H9 (cell line): ENCODE results near the gene PACC1. TPM values are rescaled to one million over a fixed set of nuclear protein-coding genes. Genes with fewer than 3 reads are reported as not detected.

ENCODE experiments used
- DNase-seq: peaks from one replicate; pipeline ENCODE4 v3.0.0-alpha.2; 2017
- H2AFZ ChIP-seq: one replicate; pipeline ENCODE4 v1.6.1; 2013; ENCODE audit warnings: mild to moderate bottlenecking, low read length, control low read depth, moderate library complexity
- H2AK5ac ChIP-seq: 2 replicates; pipeline ENCODE4 v1.6.1; 2013; ENCODE audit warnings: low read length, control low read depth, mixed read lengths; ENCODE audit not compliant: insufficient read length
- H2BK120ac ChIP-seq: one replicate; pipeline ENCODE4 v1.6.1; 2013; ENCODE audit warnings: low read depth, mild to moderate bottlenecking, low read length, control low read depth, inconsistent platforms; ENCODE audit not compliant: poor library complexity, severe bottlenecking
- H2BK12ac ChIP-seq: 2 replicates; pipeline ENCODE4 v1.6.1; 2013; ENCODE audit warnings: low read length, control low read depth, mixed read lengths, low read depth; ENCODE audit not compliant: insufficient read length
- H2BK15ac ChIP-seq: 2 replicates; pipeline ENCODE4 v1.6.1; 2013; ENCODE audit warnings: low read depth, low read length, control low read depth
- H2BK20ac ChIP-seq: one replicate; pipeline ENCODE4 v1.6.1; 2013; ENCODE audit warnings: low read depth, mild to moderate bottlenecking, low read length, control low read depth, inconsistent platforms; ENCODE audit not compliant: poor library complexity, severe bottlenecking
- H2BK5ac ChIP-seq: 2 replicates; pipeline ENCODE4 v1.6.1; 2013; ENCODE audit warnings: low read length, control low read depth, mixed read lengths; ENCODE audit not compliant: insufficient read length
- H3K14ac ChIP-seq: 2 replicates; pipeline ENCODE4 v1.6.1; 2013; ENCODE audit warnings: low read length, control low read depth; ENCODE audit not compliant: insufficient read depth
- H3K18ac ChIP-seq: 2 replicates; pipeline ENCODE4 v1.6.1; 2013; ENCODE audit warnings: low read depth, mild to moderate bottlenecking, mixed read lengths, low read length, control low read depth; ENCODE audit not compliant: insufficient read length
- H3K23ac ChIP-seq: 2 replicates; pipeline ENCODE4 v1.6.1; 2013; ENCODE audit warnings: low read length, control low read depth, mixed read lengths, low read depth; ENCODE audit not compliant: insufficient read length
- H3K23me2 ChIP-seq: 2 replicates; pipeline ENCODE4 v1.6.1; 2013; ENCODE audit warnings: low read depth, mild to moderate bottlenecking, mixed read lengths, low read length, control low read depth; ENCODE audit not compliant: insufficient read length, poor library complexity, severe bottlenecking
- H3K27ac ChIP-seq: 2 replicates; pipeline ENCODE4 v1.5.1; 2013; ENCODE audit warnings: low read length, control low read depth, mixed read lengths, low read depth; ENCODE audit not compliant: insufficient read length
- H3K27me3 ChIP-seq: 2 replicates; pipeline ENCODE4 v1.6.1; 2013; ENCODE audit warnings: low read length, control low read depth, inconsistent platforms; ENCODE audit not compliant: insufficient read depth
- H3K4ac ChIP-seq: 2 replicates; pipeline ENCODE4 v1.6.1; 2013; ENCODE audit warnings: low read depth, mild to moderate bottlenecking, control low read depth, inconsistent platforms, low read length, moderate library complexity
- H3K4me1 ChIP-seq: 2 replicates; pipeline ENCODE4 v1.6.1; 2013; ENCODE audit warnings: low read length, control low read depth, inconsistent platforms; ENCODE audit not compliant: insufficient read depth
- H3K4me2 ChIP-seq: 2 replicates; pipeline ENCODE4 v1.6.1; 2013; ENCODE audit warnings: low read length, control low read depth, mixed read lengths; ENCODE audit not compliant: insufficient read length, insufficient read depth
- H3K56ac ChIP-seq: 2 replicates; pipeline ENCODE4 v1.6.1; 2013; ENCODE audit warnings: low read depth, mild to moderate bottlenecking, mixed read lengths, low read length, control low read depth; ENCODE audit not compliant: insufficient read length
- H3K79me1 ChIP-seq: 2 replicates; pipeline ENCODE4 v1.6.1; 2013; ENCODE audit warnings: low read depth, mild to moderate bottlenecking, moderate library complexity, low read length, control low read depth, inconsistent platforms; ENCODE audit not compliant: insufficient read depth, poor library complexity, severe bottlenecking
- H3K79me2 ChIP-seq: 2 replicates; pipeline ENCODE4 v1.6.1; 2013; ENCODE audit warnings: low read length, control low read depth, inconsistent platforms; ENCODE audit not compliant: insufficient read depth
- H3K9ac ChIP-seq: 2 replicates; pipeline ENCODE4 v1.6.1; 2013; ENCODE audit warnings: low read length, control low read depth, mixed read lengths; ENCODE audit not compliant: insufficient read length; ENCODE audit errors: extremely low read depth
- H3K9me3 ChIP-seq: one replicate; pipeline ENCODE4 v1.6.1; 2013; ENCODE audit warnings: low read depth, low read length, inconsistent platforms; ENCODE audit not compliant: control insufficient read depth
- H3T11ph ChIP-seq: one replicate; pipeline ENCODE4 v1.6.1; 2013; ENCODE audit warnings: mild to moderate bottlenecking, low read length, control low read depth, inconsistent platforms
- H4K20me1 ChIP-seq: one replicate; pipeline ENCODE4 v1.6.1; 2013; ENCODE audit not compliant: control insufficient read depth, insufficient read length, insufficient read depth
- H4K5ac ChIP-seq: 2 replicates; pipeline ENCODE4 v1.6.1; 2013; ENCODE audit warnings: low read depth, mild to moderate bottlenecking, mixed read lengths, low read length, control low read depth; ENCODE audit not compliant: insufficient read length
- H4K8ac ChIP-seq: replicated peaks from 2 replicates; pipeline ENCODE4 v1.6.1; 2013; ENCODE audit warnings: low read length, control low read depth, mixed read lengths, low read depth; ENCODE audit not compliant: insufficient read length
- H4K91ac ChIP-seq: 2 replicates; pipeline ENCODE4 v1.6.1; 2013; ENCODE audit warnings: low read depth, mild to moderate bottlenecking, moderate library complexity, mixed read lengths, low read length, control low read depth; ENCODE audit not compliant: insufficient read length
- H3K27ac Mint-ChIP-seq, 3 experiments: 2 replicates in 2 of 3; 3 replicates in 1 of 3; pipeline ENCODE4 v1.8.0; 2020 to 2021; ENCODE audit warnings: mixed read lengths in 3 of 3, mild to moderate bottlenecking in 1 of 3, moderate library complexity in 1 of 3
- H3K27me3 Mint-ChIP-seq: 2 replicates; pipeline ENCODE4 v1.8.0; 2021; ENCODE audit warnings: low read depth, mild to moderate bottlenecking, moderate library complexity, mixed read lengths
- H3K36me3 Mint-ChIP-seq, 3 experiments: 2 replicates in 2 of 3; 3 replicates in 1 of 3; pipeline ENCODE4 v1.8.0; 2020 to 2021; ENCODE audit warnings: low read depth in 3 of 3, mixed read lengths in 3 of 3; ENCODE audit not compliant: insufficient read depth in 1 of 3
- H3K4me1 Mint-ChIP-seq, 2 experiments: 2 replicates each; pipeline ENCODE4 v1.8.0; 2020; ENCODE audit warnings: mixed read lengths in 2 of 2
- H3K4me3 Mint-ChIP-seq, 2 experiments: 2 replicates in 1 of 2; 3 replicates in 1 of 2; pipeline ENCODE4 v1.8.0; 2020 to 2021; ENCODE audit warnings: mild to moderate bottlenecking in 2 of 2, mixed read lengths in 2 of 2, moderate library complexity in 1 of 2
- H3K9me3 Mint-ChIP-seq, 2 experiments: 2 replicates in 1 of 2; 3 replicates in 1 of 2; pipeline ENCODE4 v1.8.0; 2020; ENCODE audit warnings: mild to moderate bottlenecking in 2 of 2, mixed read lengths in 2 of 2, moderate library complexity in 1 of 2
- WGBS: extraction: QIAGEN DNeasy Blood & Tissue Kit; methylation state at CpG from one replicate; pipeline ENCODE4 v1.1.7; 2013; ENCODE audit warnings: missing lambda C conversion rate, low lambda C conversion rate, mixed read lengths; ENCODE audit not compliant: insufficient read length; ENCODE audit errors: extremely low coverage; 5-methylcytosine and 5-hydroxymethylcytosine counted together
- total RNA-seq: library from RNA; stranded (reverse); gene quantifications from 2 replicates; pipeline ENCODE4 v1.2.1, GENCODE V29; 2021
- TF ChIP-seq, protein P1 (sequence below): fragments of 200-600 bp; sonication (generic); conservative IDR thresholded peaks from 3 replicates; pipeline ENCODE4 v1.8.0; 2021; ENCODE audit warnings: antibody characterized with exemption, mild to moderate bottlenecking

PACC1 gene
- total RNA-seq, 1 experiment from 2014 or later: 10.9 TPM

DNA sequence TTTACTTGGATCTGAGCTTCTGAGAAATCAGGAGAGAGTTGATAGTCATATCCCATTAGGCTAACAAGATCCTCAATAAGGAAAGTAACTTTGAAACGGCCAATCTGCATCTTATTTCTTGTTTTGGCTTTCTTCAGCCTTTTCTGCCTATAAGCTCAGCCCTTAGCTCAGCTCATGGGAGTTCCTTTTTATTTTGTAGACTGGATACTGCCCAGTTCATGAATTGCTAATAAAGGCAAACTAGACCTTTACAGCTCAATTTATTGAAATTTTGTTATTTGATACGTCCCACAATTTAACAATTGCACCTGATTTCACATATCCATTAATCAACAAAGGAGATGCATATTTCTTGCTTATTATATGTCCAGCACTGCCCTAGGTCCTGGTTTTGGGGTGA is 40.7 kb upstream of the PACC1 start:
- Histone ChIP-seq H3T11ph (no peak overlapping the region), H2BK20ac (no peak overlapping the region)

More for the DNA sequence above, 40.7 kb upstream of the PACC1 start:
- Histone ChIP-seq H3K27ac (no peak overlapping the region), H3K23ac (no peak overlapping the region), H2BK12ac (no peak overlapping the region), H3K4me2 (no peak overlapping the region), H3K9me3 (no peaks in the 10 kb centered on the region), H2BK5ac (no peak overlapping the region), H3K4me1 (no peaks in the 10 kb centered on the region), H2AK5ac (no peak overlapping the region), H4K20me1 (no peaks in the 10 kb centered on the region), H3K23me2 (no peaks in the 10 kb centered on the region), H3K9ac (no peak overlapping the region), H3K14ac (no peak overlapping the region), H3K27me3 (no peaks in the 10 kb centered on the region), H3K56ac (no peak overlapping the region), H4K91ac (no peak overlapping the region), H2AFZ (no peak overlapping the region), H2BK120ac (no peak overlapping the region), H2BK15ac (no peak overlapping the region), H3K4ac (no peak overlapping the region), H3K18ac (no peak overlapping the region), H4K5ac (no peak overlapping the region), H3K79me1 (no peaks in the 10 kb centered on the region), H4K8ac (no peak overlapping the region), H3K79me2 (no peaks in the 10 kb centered on the region)
- no CpG with 5 or more reads among the region's 2 CpGs for WGBS
- H3K36me3 Mint-ChIP-seq: no peaks in the 10 kb centered on the region; a peak in 1 of 7 replicates
- no peak for DNase-seq
- H3K27me3 Mint-ChIP-seq: no peaks in the 10 kb centered on the region; the same call in 1 of the 2 replicates
- peaks cover 3 to 4% of the 10 kb centered on the region in 2 experiments; a peak in 3 of 5 replicates for H3K9me3 Mint-ChIP-seq
- no peak overlapping the region for H3K4me3 Mint-ChIP-seq
- no peak overlapping the region for H3K27ac Mint-ChIP-seq
- peaks cover 4 to 11% of the 10 kb centered on the region in 2 experiments; a peak in 3 of 4 replicates for H3K4me1 Mint-ChIP-seq
- TF ChIP-seq, protein P1, sequence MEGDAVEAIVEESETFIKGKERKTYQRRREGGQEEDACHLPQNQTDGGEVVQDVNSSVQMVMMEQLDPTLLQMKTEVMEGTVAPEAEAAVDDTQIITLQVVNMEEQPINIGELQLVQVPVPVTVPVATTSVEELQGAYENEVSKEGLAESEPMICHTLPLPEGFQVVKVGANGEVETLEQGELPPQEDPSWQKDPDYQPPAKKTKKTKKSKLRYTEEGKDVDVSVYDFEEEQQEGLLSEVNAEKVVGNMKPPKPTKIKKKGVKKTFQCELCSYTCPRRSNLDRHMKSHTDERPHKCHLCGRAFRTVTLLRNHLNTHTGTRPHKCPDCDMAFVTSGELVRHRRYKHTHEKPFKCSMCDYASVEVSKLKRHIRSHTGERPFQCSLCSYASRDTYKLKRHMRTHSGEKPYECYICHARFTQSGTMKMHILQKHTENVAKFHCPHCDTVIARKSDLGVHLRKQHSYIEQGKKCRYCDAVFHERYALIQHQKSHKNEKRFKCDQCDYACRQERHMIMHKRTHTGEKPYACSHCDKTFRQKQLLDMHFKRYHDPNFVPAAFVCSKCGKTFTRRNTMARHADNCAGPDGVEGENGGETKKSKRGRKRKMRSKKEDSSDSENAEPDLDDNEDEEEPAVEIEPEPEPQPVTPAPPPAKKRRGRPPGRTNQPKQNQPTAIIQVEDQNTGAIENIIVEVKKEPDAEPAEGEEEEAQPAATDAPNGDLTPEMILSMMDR: no peak
